ENCODE data around the gene MAP3K12.
A peak's percentile ranks its signal among the peaks of the same experiment; 100 is the strongest.
"Not testable (repeated sequence)": the region's sequence is repeated elsewhere in the genome, so short reads cannot be mapped to it uniquely, and the experiment has no call there.

The MAP3K12 gene

GRCh38 chr12:53467082-53467481 is 32.2 kb downstream of the MAP3K12 start:
- no peak for DNase-seq (ENCODE audit: low spot score)

- DNase-seq (ENCODE audit: low spot score): no peak
Observed at GRCh38 chr12:53466640-53467039, 32.6 kb downstream of the MAP3K12 start.

- DNase-seq (ENCODE audit: low spot score): no peak
Observed at GRCh38 chr12:53465679-53466078, 33.6 kb downstream of the MAP3K12 start.

GRCh38 chr12:53464685-53465418 is 34.4 kb downstream of the MAP3K12 start:
- DNase-seq (ENCODE audit: low spot score): no peak

GRCh38 chr12:53463802-53464560 is 35.3 kb downstream of the MAP3K12 start:
- DNase-seq (ENCODE audit: low spot score): no peak

GRCh38 chr12:53462935-53463334 is 36.3 kb downstream of the MAP3K12 start:
- DNase-seq (ENCODE audit: low spot score): no peak

GRCh38 chr12:53461591-53461990 is 37.7 kb downstream of the MAP3K12 start:
- no peak for DNase-seq (ENCODE audit: low spot score)

- DNase-seq (ENCODE audit: low spot score): no peak
Observed at GRCh38 chr12:53461059-53461458, 38.2 kb downstream of the MAP3K12 start.

- DNase-seq (ENCODE audit: low spot score): no peak
Observed at GRCh38 chr12:53459097-53459496, 40.2 kb downstream of the MAP3K12 start.

GRCh38 chr12:53456654-53457366 is 42.4 kb downstream of the MAP3K12 start:
- DNase-seq (ENCODE audit: low spot score): no peak

- DNase-seq (ENCODE audit: low spot score): no peak
Observed at GRCh38 chr12:53454707-53455106, 44.6 kb downstream of the MAP3K12 start.

GRCh38 chr12:53453953-53454640 is 45.2 kb downstream of the MAP3K12 start:
- no peak for DNase-seq (ENCODE audit: low spot score)

GRCh38 chr12:53452159-53453077 is 46.8 kb downstream of the MAP3K12 start:
- peak; percentile 91 for DNase-seq (ENCODE audit: low spot score)

GRCh38 chr12:53451661-53452158 is 47.5 kb downstream of the MAP3K12 start, which contains the start of gene PCBP2:
PCBP2 (plus strand) TSS chr12:53452102; CDS start chr12:53454801, 2,699 bp downstream.
- peak; percentile 100 for DNase-seq (ENCODE audit: low spot score)

- no peak for DNase-seq (ENCODE audit: low spot score)
Observed at GRCh38 chr12:53450936-53451335, 48.3 kb downstream of the MAP3K12 start.

GRCh38 chr12:53444593-53445325 is 54.5 kb downstream of the MAP3K12 start:
- not testable (repeated sequence) for DNase-seq (ENCODE audit: low spot score)

GRCh38 chr12:53443955-53444354 is 55.3 kb downstream of the MAP3K12 start:
- DNase-seq (ENCODE audit: low spot score): no peak

GRCh38 chr12:53441040-53441833 is 58.0 kb downstream of the MAP3K12 start, which contains the start of gene PRR13:
PRR13 (plus strand) TSS chr12:53441734; CDS start chr12:53442715, 981 bp downstream.
- DNase-seq (ENCODE audit: low spot score): peak; percentile 99

GRCh38 chr12:53439582-53439981 is 59.7 kb downstream of the MAP3K12 start:
- not testable (repeated sequence) for DNase-seq (ENCODE audit: low spot score)
